Measurements from ENCODE around the gene MPLKIP.
"Not testable (repeated sequence)": the region's sequence is repeated elsewhere in the genome, so short reads cannot be mapped to it uniquely, and the experiment has no call there.

Gene MPLKIP

GRCh38 chr7:40137563-40137962 is 3.1 kb upstream of the MPLKIP start:
- TF ChIP-seq, protein P1, sequence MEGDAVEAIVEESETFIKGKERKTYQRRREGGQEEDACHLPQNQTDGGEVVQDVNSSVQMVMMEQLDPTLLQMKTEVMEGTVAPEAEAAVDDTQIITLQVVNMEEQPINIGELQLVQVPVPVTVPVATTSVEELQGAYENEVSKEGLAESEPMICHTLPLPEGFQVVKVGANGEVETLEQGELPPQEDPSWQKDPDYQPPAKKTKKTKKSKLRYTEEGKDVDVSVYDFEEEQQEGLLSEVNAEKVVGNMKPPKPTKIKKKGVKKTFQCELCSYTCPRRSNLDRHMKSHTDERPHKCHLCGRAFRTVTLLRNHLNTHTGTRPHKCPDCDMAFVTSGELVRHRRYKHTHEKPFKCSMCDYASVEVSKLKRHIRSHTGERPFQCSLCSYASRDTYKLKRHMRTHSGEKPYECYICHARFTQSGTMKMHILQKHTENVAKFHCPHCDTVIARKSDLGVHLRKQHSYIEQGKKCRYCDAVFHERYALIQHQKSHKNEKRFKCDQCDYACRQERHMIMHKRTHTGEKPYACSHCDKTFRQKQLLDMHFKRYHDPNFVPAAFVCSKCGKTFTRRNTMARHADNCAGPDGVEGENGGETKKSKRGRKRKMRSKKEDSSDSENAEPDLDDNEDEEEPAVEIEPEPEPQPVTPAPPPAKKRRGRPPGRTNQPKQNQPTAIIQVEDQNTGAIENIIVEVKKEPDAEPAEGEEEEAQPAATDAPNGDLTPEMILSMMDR (conservative IDR thresholded peaks at IDR 0.05) = no peak

DNA sequence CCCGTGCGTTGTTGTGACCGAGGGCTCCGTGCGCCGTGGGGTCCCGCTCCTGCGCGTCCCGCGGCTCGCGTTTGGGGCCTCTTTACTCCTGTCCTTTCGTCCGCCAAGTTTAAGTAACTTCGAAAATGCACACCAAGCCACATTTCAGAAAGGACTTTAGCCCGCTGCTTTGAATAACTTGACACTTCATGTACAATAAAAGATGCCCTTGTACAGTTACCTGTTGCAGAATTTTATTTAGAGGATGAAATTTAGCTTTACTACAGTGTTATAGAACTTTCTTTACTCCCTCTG is 842 bp upstream of the MPLKIP start:
- TF ChIP-seq, protein P1 (conservative IDR thresholded peaks at IDR 0.05) = no peak
- peak overlapping the region; percentile 93 for H3K27ac ChIP-seq

More at GRCh38 chr7:40137563-40137962, 3.1 kb upstream of the MPLKIP start:
- H3K27ac ChIP-seq = no peak overlapping the region

DNA sequence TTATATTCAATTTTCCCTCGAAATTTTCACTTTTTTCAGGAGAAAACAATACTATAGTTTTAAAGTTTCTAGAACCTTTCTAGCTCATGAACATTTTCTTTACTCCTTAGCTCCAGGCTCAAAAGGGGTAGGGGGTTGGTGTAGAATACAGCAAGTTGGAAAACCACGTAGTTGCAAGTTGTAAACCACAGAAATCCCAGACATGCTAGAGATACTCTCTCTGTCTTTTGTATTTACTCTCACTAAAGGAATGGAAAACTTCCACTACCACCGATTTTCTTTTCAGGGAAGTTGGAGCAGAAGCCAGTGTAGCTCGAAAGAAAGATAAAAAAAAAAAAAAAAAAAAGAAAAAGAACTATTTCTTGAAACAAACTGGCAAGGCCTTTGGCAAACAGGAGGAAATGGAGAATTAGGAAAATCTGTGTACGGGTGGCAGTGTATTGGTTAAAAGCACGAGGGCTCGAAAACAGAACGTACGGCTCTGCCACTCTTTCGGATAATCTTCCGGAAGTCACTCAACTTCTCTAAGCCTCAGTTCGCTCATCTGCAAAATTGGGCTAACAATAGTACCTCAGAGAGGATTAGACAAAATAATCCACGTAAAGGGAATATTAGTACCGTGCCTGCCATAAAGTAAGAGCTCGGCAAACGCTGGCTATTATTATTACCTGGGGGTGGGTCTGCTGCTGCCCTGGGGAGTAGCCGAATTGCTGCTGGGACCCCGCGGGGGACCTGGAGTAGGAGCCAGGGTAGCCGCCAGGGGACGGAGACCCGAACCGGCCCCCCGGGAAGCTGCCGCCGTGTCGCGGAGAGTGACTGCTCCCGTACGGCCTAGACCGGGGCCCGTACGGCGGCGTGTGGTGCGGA is 628 bp downstream of the MPLKIP start:
- H3K27ac ChIP-seq = peak overlapping the region; percentile 93
- TF ChIP-seq, protein P1 (conservative IDR thresholded peaks at IDR 0.05) = no peak

DNA sequence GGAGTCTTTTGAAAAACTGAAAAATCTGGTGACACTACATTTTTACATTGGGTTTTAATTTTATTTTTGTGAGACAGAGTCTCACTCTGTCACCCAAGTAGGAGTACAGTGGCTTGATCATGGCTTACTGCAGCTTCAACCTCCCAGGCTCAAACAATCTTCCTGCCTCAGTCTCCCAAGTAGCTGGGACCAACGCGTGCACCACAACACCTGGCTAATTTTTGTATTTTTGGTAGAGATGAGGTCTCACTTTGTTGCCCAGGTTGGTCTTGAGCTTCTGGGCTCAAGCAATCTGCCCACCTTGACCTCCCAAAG is 11.5 kb downstream of the MPLKIP start:
- TF ChIP-seq, protein P1 (conservative IDR thresholded peaks at IDR 0.05) = no peak
- no peak overlapping the region for H3K27ac ChIP-seq

GRCh38 chr7:40122100-40122939 is 12.1 kb downstream of the MPLKIP start:
- not testable (repeated sequence) for H3K27ac ChIP-seq

- TF ChIP-seq, protein P1 (conservative IDR thresholded peaks at IDR 0.05) = no peak
- no peak overlapping the region for H3K27ac ChIP-seq
These were observed 14.4 kb downstream of the MPLKIP start for GRCh38 chr7:40120020-40120419.

DNA sequence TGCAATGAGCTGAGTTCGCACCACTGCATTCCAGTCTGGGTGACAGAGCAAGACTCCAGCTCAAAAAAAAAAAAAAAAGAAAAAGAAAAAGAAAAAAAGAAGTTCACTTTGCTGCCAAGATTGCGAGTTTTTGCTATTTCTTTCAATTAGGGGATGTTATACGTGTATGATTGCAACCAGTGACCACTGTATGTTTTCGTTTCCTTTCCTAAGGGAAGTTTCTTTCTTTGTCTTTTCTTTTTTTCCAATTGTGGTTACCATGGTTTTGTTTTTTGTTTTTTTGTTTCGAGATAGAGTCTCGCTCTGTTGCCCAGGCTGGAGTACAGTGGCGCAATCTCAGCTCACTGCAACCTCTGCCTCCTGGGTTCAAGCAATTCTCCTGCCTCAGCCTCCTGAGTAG is 16.2 kb downstream of the MPLKIP start:
- H3K27ac ChIP-seq = not testable (repeated sequence)

DNA sequence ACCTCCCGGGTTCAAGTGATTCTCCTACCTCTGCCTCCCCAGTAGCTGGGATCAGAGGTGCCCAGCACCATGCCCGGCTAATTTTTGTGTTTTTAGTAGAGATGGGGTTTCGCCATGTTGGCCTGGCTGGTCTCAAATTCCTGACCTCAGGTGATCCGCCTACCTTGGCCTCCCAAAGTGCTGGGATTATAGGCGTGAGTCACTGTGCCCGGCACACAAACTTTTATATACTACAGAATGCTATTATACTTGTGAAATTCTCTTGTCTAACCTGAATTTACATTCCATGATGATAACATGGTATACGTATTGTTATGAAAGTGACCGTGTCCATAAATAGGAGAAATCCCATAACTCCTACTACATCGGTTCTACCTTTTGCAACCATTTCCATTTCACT is 17.2 kb downstream of the MPLKIP start:
- not testable (repeated sequence) for H3K27ac ChIP-seq

DNA sequence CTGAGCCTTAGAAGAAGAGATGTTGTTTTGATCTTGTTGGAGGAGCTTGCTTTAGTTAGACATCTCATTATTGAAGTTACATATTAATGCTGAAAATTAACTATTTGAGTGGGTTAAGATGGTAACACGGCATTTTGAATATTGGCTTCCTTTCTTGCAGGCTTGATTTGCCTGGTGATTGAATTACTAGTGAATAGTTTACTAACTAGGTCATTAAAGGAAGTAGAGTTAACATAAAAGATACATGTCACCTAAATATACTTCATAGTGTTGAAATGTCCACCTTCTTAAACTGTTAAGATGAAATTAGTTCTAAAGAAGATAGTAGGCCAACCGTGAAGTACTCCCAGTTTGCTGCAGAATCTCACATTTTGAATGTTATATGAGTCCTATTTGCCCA is 18.5 kb downstream of the MPLKIP start:
- H3K27ac ChIP-seq = no peak overlapping the region
- TF ChIP-seq, protein P1 (conservative IDR thresholded peaks at IDR 0.05) = no peak

Measured in VCaP (cell line).